ENCODE results near the gene LDLRAD4.
"Not testable (repeated sequence)": the region's sequence is repeated elsewhere in the genome, so short reads cannot be mapped to it uniquely, and the experiment has no call there.

The LDLRAD4 gene

DNA sequence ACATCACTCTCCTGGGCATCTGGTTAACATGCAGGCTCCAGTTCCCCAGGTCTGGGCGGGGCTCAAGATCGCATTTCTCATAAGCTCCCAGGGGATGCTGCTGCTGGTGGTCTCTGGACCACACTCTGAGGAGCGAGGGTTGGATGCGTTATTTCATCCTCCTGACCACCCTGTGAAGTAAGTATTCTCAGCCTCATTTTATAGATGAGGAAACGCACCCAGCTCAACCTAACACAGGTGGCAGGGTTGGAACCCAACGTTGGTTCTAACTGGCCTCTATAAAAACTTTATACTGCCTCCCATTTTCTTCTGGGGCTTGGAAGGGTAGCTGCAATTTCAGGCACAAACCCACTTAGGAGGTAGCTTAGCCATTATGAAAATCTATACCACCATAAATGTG, 387.3 kb downstream of the LDLRAD4 start:
- peaks cover 32% of the 10 kb centered on the region for H3K27me3 ChIP-seq (ENCODE audit: insufficient read depth, low read length)
- H3K27ac ChIP-seq (ENCODE audit: low read depth, low read length) = no peak overlapping the region
- no peak overlapping the region for H3K4me3 ChIP-seq (ENCODE audit: low read depth, low read length)

GRCh38 chr18:13606604-13607254, 388.2 kb downstream of the LDLRAD4 start:
- Histone ChIP-seq H3K36me3 (ENCODE audit: insufficient read depth, low read length) (no peaks in the 10 kb centered on the region), H2AFZ (ENCODE audit: low read length, unreplicated experiment) (no peak overlapping the region), H3K4me3 (ENCODE audit: low read depth, low read length) (no peak overlapping the region), H3K27me3 (ENCODE audit: insufficient read depth, low read length) (peaks cover 35% of the 10 kb centered on the region), H3K4me1 (ENCODE audit: control insufficient read depth, insufficient read depth, low read length, unreplicated experiment) (no peaks in the 10 kb centered on the region), H3K27ac (ENCODE audit: low read depth, low read length) (no peak overlapping the region), H3K79me2 (ENCODE audit: control insufficient read depth, insufficient read depth, low read length, unreplicated experiment) (no peaks in the 10 kb centered on the region)

More for the DNA sequence above, 387.3 kb downstream of the LDLRAD4 start:
- Histone ChIP-seq H3K36me3 (ENCODE audit: insufficient read depth, low read length) (no peaks in the 10 kb centered on the region), H2AFZ (ENCODE audit: low read length, unreplicated experiment) (no peak overlapping the region), H3K79me2 (ENCODE audit: control insufficient read depth, insufficient read depth, low read length, unreplicated experiment) (no peaks in the 10 kb centered on the region), H3K4me1 (ENCODE audit: control insufficient read depth, insufficient read depth, low read length, unreplicated experiment) (no peaks in the 10 kb centered on the region)

- H3K27me3 ChIP-seq (ENCODE audit: insufficient read depth, low read length) = peaks cover 49% of the 10 kb centered on the region
- not testable (repeated sequence) for H3K79me2 ChIP-seq (ENCODE audit: control insufficient read depth, insufficient read depth, low read length, unreplicated experiment); H3K4me1 ChIP-seq (ENCODE audit: control insufficient read depth, insufficient read depth, low read length, unreplicated experiment); H2AFZ ChIP-seq (ENCODE audit: low read length, unreplicated experiment); H3K27ac ChIP-seq (ENCODE audit: low read depth, low read length); H3K36me3 ChIP-seq (ENCODE audit: insufficient read depth, low read length); H3K4me3 ChIP-seq (ENCODE audit: low read depth, low read length)
Measured at GRCh38 chr18:13608024-13608562, 389.5 kb downstream of the LDLRAD4 start.

DNA sequence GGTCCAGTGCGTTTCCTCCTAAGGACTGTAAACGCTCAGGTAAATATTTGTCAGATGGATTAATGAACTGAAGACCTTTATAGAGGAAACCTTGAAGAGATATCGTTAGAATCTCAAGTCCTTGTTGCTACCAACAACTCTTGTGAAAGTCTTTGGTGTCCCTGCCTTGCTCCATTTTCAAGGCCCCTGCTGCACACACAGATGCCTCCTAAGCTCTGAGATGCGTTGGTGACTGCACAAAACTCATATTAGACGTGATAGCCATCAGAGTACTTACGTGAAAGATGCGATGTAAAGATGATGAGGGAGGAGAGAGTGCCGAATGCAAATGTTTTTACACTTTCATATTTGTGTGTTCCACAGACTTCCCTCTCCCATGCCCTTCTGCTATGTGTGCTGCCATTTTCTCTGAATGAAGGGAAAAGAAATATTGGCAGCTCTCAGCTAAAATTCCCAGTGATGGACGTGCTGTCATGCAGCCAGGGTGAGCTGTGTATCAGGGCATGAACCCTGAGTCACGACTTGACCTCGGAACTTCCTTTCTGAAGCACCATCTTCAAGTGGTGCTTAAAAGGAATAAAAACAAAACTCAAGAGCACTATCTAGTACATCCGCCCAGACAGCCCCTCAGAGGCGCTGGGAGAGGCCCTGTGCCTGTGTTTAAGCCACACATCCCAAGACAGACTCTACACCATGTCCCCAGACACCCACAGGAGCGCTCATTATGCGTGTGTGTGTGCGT, 390.4 kb downstream of the LDLRAD4 start:
- H3K79me2 ChIP-seq (ENCODE audit: control insufficient read depth, insufficient read depth, low read length, unreplicated experiment) = no peaks in the 10 kb centered on the region
- H3K27ac ChIP-seq (ENCODE audit: low read depth, low read length) = no peak overlapping the region
- no peak overlapping the region for H2AFZ ChIP-seq (ENCODE audit: low read length, unreplicated experiment)
- H3K4me1 ChIP-seq (ENCODE audit: control insufficient read depth, insufficient read depth, low read length, unreplicated experiment) = no peaks in the 10 kb centered on the region
- no peaks in the 10 kb centered on the region for H3K36me3 ChIP-seq (ENCODE audit: insufficient read depth, low read length)
- H3K4me3 ChIP-seq (ENCODE audit: low read depth, low read length) = no peak overlapping the region
- H3K27me3 ChIP-seq (ENCODE audit: insufficient read depth, low read length) = peaks cover 53% of the 10 kb centered on the region

GRCh38 chr18:13610555-13611141, 392.1 kb downstream of the LDLRAD4 start:
- H3K4me3 ChIP-seq (ENCODE audit: low read depth, low read length) = peak overlapping the region; percentile 73
- H3K27me3 ChIP-seq (ENCODE audit: insufficient read depth, low read length) = peaks cover 40% of the 10 kb centered on the region
- no peaks in the 10 kb centered on the region for H3K36me3 ChIP-seq (ENCODE audit: insufficient read depth, low read length)
- H3K79me2 ChIP-seq (ENCODE audit: control insufficient read depth, insufficient read depth, low read length, unreplicated experiment) = no peaks in the 10 kb centered on the region
- H3K4me1 ChIP-seq (ENCODE audit: control insufficient read depth, insufficient read depth, low read length, unreplicated experiment) = no peaks in the 10 kb centered on the region
- no peak overlapping the region for H3K27ac ChIP-seq (ENCODE audit: low read depth, low read length)
- peak overlapping the region; percentile 57 for H2AFZ ChIP-seq (ENCODE audit: low read length, unreplicated experiment)

DNA sequence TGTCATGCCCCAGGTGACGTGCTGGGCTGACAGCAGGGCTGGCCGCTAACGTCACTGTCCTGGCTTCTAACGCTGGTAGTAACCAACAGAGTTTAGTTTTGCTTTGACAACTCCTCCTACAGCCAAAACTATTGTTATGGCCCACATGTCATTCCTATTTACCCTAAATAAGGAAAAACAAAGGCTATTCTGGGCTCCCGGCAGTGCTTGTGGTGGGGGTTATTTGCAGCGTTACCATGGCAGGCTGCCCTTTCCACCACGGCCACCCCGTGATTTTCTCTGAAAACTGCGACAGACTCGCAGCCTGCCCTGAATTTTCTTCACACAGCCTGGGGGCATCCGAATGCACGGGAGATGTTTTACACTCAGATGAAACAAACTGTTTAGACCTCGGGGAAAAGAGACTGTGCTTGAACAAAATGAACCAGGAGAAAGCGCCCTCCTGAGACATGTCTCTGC, 392.6 kb downstream of the LDLRAD4 start:
- peaks cover 40% of the 10 kb centered on the region for H3K27me3 ChIP-seq (ENCODE audit: insufficient read depth, low read length)
- H3K27ac ChIP-seq (ENCODE audit: low read depth, low read length) = no peak overlapping the region
- peak overlapping the region; percentile 73 for H3K4me3 ChIP-seq (ENCODE audit: low read depth, low read length)
- H3K79me2 ChIP-seq (ENCODE audit: control insufficient read depth, insufficient read depth, low read length, unreplicated experiment) = no peaks in the 10 kb centered on the region
- peak overlapping the region; percentile 57 for H2AFZ ChIP-seq (ENCODE audit: low read length, unreplicated experiment)
- no peaks in the 10 kb centered on the region for H3K36me3 ChIP-seq (ENCODE audit: insufficient read depth, low read length)
- no peaks in the 10 kb centered on the region for H3K4me1 ChIP-seq (ENCODE audit: control insufficient read depth, insufficient read depth, low read length, unreplicated experiment)

DNA sequence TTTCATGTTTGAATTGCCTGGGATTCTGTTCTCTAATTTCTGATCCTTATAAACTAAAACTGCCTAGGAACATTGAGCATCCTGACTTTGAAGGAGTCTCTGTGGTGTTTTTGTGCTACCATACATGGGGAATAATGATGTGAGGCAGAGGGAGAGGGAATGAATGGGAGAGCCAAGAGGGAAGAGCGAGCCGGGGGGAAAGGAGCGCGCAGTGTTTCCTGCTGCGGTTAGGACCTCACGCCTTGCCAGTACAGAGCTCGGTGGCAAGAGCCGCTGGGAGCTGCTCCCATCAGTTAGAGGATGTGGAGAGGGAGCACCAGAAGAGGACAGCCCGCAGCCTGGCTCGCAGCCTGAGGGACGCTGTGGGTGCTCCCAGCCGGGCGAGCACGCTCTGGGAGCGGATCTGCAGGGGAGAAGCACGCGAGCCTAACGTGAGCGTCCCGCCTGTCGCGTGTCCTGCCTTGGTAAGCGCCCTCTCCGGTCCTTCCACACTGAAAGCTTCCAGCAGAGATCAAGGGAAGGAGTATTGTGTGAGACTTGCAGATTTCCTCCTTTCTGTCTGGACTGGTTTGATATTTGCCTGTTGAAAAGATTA, 393.1 kb downstream of the LDLRAD4 start:
- H3K27ac ChIP-seq (ENCODE audit: low read depth, low read length) = no peak overlapping the region
- no peaks in the 10 kb centered on the region for H3K79me2 ChIP-seq (ENCODE audit: control insufficient read depth, insufficient read depth, low read length, unreplicated experiment)
- H3K36me3 ChIP-seq (ENCODE audit: insufficient read depth, low read length) = no peaks in the 10 kb centered on the region
- no peaks in the 10 kb centered on the region for H3K4me1 ChIP-seq (ENCODE audit: control insufficient read depth, insufficient read depth, low read length, unreplicated experiment)
- peak overlapping the region; percentile 73 for H3K4me3 ChIP-seq (ENCODE audit: low read depth, low read length)
- H3K27me3 ChIP-seq (ENCODE audit: insufficient read depth, low read length) = peaks cover 36% of the 10 kb centered on the region
- H2AFZ ChIP-seq (ENCODE audit: low read length, unreplicated experiment) = peak overlapping the region; percentile 57

DNA sequence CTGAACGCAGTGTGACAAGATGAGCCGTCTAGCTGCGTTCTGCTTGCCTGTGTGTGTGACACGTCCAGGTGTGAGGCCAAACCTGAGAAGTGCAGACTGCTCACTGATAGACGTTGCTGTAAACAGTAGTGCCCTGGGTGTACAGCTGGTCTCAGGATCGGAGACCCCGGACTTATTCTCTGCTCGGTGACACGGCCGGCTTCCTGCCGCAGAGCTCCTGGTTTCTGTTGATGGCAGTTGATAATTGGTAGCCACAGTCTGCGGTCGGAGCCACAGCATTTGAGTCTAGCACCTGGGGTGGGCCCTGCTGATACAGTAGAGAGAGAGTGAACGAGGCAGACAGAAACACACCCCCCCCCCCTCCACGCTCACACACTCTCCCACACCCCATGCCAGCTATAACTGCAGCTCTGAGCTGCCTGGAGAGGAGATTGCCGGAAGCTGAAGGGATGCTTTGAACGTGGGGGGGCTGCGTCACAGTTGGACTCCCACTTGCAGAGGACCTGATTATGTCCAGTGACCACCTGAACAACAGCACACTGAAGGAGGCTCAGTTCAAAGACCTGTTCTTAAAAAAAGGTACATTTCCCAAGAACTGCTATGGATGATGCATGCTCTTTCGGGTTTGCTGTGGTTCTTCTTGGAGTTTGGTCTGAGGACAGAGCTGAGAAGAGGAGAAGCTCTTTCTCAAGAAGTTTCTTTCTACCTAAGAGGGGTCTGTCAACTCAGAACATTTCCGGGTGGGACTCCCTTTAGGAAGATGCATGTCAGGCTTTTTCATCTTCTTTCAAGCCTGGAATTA, 393.8 kb downstream of the LDLRAD4 start:
- Histone ChIP-seq H3K27me3 (ENCODE audit: insufficient read depth, low read length) (peaks cover 35% of the 10 kb centered on the region), H3K27ac (ENCODE audit: low read depth, low read length) (no peak overlapping the region), H3K36me3 (ENCODE audit: insufficient read depth, low read length) (no peaks in the 10 kb centered on the region), H3K79me2 (ENCODE audit: control insufficient read depth, insufficient read depth, low read length, unreplicated experiment) (no peaks in the 10 kb centered on the region), H3K4me3 (ENCODE audit: low read depth, low read length) (peak overlapping the region; percentile 73; the same call in 1 of the 2 replicates), H3K4me1 (ENCODE audit: control insufficient read depth, insufficient read depth, low read length, unreplicated experiment) (no peaks in the 10 kb centered on the region), H2AFZ (ENCODE audit: low read length, unreplicated experiment) (no peak overlapping the region)

GRCh38 chr18:13613099-13613498, 394.5 kb downstream of the LDLRAD4 start:
- Histone ChIP-seq H3K79me2 (ENCODE audit: control insufficient read depth, insufficient read depth, low read length, unreplicated experiment) (no peaks in the 10 kb centered on the region), H3K27ac (ENCODE audit: low read depth, low read length) (no peak overlapping the region), H3K27me3 (ENCODE audit: insufficient read depth, low read length) (peaks cover 39% of the 10 kb centered on the region), H3K4me3 (ENCODE audit: low read depth, low read length) (no peak overlapping the region), H2AFZ (ENCODE audit: low read length, unreplicated experiment) (no peak overlapping the region), H3K4me1 (ENCODE audit: control insufficient read depth, insufficient read depth, low read length, unreplicated experiment) (no peaks in the 10 kb centered on the region), H3K36me3 (ENCODE audit: insufficient read depth, low read length) (no peaks in the 10 kb centered on the region)
